Measurements from ENCODE around the gene RASGRP3.
"Not testable (repeated sequence)": the region's sequence is repeated elsewhere in the genome, so short reads cannot be mapped to it uniquely, and the experiment has no call there.

DNA sequence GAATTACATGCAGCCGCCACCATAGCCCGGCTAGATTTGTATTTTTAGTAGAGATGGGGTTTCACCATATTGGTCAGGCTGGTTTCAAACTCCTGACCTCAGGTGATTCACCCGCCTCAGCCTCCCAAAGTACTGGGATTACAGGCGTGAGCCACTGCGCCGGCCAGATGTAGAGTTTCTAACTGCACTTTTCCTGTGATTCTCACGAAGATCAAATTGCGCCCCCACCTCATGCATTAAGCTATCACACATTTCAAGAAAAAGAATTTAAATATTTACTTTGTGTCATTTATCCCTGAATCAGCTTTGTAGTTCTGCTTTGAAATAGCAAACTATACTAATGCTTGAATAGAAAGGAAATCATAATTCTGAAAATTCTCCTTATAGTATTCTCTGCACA is 13.9 kb upstream of the RASGRP3 start:
- TF ChIP-seq CTCF, POLR2A (IDR thresholded peaks at IDR 0.05): not testable (repeated sequence)

Data from uterus (tissue), 2 donors.